HG03354 (cell line): Measurements from ENCODE around the gene PLD1.
A peak's percentile ranks its signal among the peaks of the same experiment; 100 is the strongest.
"Not testable (repeated sequence)": the region's sequence is repeated elsewhere in the genome, so short reads cannot be mapped to it uniquely, and the experiment has no call there.

ENCODE experiments used
- ATAC-seq: cut with Tn5 transposase; IDR thresholded peaks from one replicate; pipeline ENCODE4 v1.9.1; 2021; ENCODE audit warnings: mild to moderate bottlenecking; ENCODE audit not compliant: unreplicated experiment, poor library complexity, severe bottlenecking

Gene PLD1

GRCh38 chr3:171822431-171823106, 12.3 kb upstream of the PLD1 start:
- peak; percentile 86 for ATAC-seq

DNA sequence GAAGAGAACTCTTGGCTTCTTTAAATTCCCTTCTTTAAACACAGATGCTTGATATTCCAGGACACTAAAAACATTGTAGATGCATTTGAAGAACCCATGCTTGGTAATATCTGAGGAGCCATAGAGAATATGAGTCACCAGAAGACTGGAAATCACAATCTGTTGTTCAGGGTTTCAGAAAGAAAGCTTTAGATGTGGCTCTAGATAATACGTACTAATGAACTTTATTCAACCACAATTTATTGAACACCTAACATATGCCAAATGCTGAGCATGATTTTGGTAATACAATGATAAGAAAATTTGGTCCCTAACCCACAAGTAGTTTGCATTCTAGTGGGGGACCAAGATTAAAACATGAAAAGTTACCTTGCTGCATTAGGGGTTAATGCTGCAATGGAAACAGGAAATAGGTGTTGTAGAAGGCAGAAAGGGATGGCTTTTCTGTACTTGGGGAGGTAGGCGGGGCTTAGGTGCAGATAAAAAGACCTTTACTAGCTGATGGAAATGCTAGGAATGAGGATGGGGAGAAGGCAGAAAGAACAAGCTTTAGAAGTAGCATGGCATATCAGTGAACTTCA, 11.6 kb upstream of the PLD1 start:
- no peak for ATAC-seq

GRCh38 chr3:171821044-171821443, 10.8 kb upstream of the PLD1 start:
- no peak for ATAC-seq

- ATAC-seq, result no peak
Observed at GRCh38 chr3:171817074-171817800, 7.0 kb upstream of the PLD1 start.

DNA sequence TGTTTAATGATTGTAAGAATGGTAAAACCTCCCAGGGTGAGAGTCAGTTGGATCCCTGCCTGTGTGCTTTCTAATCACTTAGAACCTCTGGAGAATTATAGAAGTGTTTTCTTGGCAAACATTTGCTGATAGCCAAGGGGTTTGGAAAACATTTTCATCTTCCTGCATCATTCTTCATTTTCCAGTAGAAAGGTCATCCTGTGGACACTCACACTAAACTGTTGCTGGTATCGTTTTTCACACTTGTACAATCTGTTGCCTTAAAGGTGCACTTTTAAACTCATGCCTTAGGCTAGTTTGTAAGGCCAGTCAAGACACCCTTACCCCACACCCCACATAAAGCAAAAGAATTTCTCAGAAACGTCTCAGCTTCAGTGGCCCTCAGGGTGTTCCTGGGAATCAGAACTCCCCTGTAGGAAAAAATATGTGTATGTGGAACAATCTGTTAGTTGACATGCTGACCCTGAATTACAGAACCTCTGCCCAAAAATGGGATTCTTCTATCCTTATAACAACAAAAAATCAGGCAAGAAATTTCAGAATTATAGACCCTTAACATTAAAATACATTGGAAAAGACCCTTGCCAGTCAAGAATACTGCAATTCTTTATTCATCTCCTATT, 5.8 kb upstream of the PLD1 start:
- no peak for ATAC-seq

- not testable (repeated sequence) for ATAC-seq
Observed at GRCh38 chr3:171814662-171815061, 4.4 kb upstream of the PLD1 start.

- ATAC-seq, result peak; percentile 36
Observed at GRCh38 chr3:171813897-171814460, 3.7 kb upstream of the PLD1 start.

GRCh38 chr3:171813278-171813896, 3.1 kb upstream of the PLD1 start:
- no peak for ATAC-seq

DNA sequence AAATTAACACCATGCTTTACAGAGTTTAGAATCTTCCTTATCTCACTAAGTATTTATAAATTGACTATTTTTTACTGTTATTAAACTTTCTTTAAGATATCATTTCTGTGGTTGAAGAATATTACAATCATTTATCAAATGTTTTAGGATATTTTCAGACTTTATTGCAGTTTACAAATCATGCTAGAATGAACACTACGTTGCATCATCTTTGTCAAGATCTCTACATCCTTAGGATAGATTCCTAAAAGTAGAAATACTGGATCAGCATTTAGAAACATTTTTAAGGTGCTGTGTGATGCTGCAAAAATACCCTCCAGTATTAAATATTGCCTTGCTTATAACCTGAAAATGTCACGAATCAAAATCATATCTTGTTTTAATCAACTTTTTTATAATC, 2.5 kb upstream of the PLD1 start:
- ATAC-seq, result no peak

DNA sequence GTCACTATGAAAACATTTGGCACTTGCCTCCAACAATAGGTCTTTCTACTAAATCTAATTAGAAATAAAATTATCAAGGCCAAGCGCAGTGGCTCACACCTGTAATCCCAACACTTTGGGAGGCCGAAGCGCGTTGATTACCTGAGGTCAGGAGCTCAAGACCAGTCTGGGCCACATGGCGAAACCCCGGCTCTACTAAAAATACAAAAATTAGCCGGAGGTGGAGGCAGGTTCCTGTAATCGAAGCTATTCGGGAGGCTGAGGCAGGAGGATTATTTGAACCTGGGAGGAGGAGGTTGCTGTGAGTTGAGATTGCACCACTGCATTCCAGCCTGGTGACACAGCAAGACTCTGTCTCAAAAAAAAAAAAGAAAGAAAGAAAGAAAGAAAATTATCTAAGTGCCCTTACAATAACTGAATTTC, 1.6 kb upstream of the PLD1 start:
- ATAC-seq, result no peak

DNA sequence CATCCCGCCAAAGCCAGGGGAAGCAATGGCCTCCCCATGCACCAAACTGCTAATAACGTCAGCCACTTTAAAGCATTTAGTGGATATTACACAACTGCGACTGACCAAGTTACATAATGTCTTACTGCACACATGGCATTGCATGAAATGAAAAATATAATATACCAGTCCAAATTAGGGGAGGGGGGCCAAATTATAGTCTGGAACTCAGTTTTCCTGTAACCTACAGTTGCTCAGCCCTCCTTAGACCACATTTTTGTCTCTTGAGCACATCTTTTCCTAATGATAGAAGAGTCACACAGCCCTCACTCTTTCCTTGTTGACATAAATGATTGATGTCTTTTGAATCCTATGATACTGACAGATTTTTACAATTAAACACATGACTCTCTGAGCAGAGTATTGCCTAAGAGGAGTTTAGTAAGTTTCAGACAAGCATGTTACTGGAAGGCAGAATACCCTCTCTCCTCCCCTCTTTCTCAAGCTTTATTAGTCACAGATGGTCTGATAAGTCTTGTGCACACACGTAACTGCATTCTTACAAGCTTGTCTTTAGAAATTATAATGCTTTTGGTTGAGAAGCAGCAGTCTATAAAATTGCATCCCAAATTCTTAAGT, 1.1 kb upstream of the PLD1 start:
- ATAC-seq, result no peak

DNA sequence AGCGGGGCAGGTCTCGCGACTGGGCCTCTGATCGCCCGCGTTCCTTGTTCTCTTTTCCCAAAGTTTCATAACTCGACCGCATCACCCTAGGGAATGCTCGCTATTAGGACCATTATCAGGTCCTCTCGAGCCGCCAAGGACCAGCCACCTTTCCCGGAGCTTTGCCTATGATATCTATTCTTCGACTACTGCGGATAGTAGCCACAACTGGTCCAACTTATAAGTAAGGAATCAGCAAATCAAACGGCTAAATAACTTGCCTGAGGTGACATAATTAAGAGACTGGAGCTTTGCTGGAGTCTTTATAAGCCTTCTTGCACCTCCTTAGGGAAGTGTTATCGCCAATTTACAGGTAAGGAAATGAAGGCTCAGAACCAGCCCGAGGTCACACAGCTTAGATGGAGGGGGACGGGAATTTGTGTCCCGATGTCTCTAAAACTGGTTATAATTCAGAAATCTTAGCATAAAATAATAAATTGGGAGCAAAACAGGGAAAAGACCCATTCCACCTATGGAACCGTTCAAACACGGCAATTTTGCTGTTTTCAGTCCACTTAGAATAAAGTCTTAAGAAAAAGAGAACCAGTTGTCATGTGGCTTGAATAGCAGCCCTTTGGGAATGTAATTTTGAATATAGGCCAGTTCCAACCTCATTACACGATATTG, 479 bp upstream of the PLD1 start:
- no peak for ATAC-seq

- ATAC-seq, result peak; percentile 45
Observed at GRCh38 chr3:171809611-171809860, 747 bp downstream of the PLD1 start.

DNA sequence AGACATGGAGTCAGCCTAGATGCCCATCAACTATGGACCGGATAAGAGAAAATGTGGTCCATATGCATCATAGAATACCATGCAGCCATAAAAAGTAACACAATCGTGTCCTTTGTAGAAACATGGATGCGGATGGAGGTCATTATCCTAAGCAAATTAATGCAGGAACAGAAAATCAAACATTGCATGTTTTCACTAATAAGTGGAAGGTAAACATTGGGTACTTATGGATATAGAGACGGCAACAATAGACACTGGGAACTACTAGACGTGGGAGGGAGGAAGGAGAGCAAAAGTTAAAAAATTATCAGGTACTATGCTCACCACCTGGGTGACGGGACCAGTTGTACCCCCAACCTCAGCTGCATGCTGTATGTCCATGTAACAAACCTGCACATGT, 2.5 kb downstream of the PLD1 start:
- ATAC-seq, result no peak

DNA sequence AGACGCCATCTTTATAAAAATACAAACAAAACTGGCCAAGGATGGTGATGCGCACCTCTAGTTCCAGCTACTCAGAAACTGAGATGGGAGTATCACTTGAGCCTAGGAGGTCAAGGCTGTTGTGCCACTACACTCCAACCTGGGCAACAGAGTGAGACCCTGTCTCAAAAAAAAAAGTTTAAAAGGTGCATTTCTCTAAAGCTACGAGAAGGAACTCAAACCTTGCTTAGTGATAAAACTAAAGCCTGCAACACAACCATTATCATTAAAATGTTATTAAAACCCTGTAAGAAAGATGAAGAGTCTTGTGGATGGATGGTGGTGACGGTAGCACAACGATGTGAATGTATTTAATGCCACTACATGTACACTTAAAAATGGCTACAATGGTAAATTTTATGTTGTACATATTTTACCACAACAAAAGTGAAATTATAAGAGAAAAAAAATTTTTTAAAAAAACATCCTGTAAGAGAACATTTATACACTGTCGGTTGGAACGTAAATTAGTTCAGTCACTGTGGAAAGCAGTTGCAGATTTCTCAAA, 3.1 kb downstream of the PLD1 start:
- no peak for ATAC-seq

GRCh38 chr3:171806200-171807128, 3.8 kb downstream of the PLD1 start:
- ATAC-seq, result no peak

DNA sequence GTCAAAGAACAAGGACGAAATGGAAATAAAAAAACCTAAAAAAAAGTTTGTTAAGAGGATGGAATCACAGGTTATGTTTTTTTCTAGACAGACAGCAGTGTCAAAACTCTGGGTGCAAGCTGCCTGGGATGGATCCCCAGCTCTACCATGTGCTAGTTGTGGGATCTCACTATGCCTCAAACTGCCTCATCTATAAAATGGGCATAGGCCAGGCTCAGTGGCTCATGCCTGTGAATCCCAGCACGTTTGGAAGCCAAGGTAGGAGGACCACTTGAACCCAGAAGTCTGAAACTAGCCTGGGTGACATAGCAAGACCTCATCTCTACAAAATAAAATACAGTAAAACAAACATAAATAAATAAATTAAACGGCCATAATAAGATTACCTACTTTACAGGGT, 4.6 kb downstream of the PLD1 start:
- no peak for ATAC-seq
